Peyer's patch (tissue), 4 donors: ENCODE data around the gene SNIP1. TPM values are rescaled to one million over a fixed set of nuclear protein-coding genes. Genes with fewer than 3 reads are reported as not detected.
A peak's percentile ranks its signal among the peaks of the same experiment; 100 is the strongest.
"Not testable (repeated sequence)": the region's sequence is repeated elsewhere in the genome, so short reads cannot be mapped to it uniquely, and the experiment has no call there.

Source experiments
- DNase-seq, 3 donors: peaks; one replicate each; pipeline ENCODE4 v3.0.0-alpha.2; 2017 to 2019
- H3K27ac ChIP-seq, 4 donors: fragments of 200-600 bp; sonication (generic); one replicate each; pipeline ENCODE4 v1.5.1; 2016 to 2019
- H3K27me3 ChIP-seq, 2 donors: fragments of 200-600 bp; sonication (generic); one replicate each; pipeline ENCODE4 v1.5.1; 2019
- H3K36me3 ChIP-seq, 3 donors: fragments of 200-600 bp; sonication (generic); one replicate each; pipeline ENCODE4 v1.5.1; 2016 to 2019
- H3K4me1 ChIP-seq, 4 donors: fragments of 200-600 bp; sonication (generic); one replicate each; pipeline ENCODE4 v1.5.1; 2016 to 2019
- H3K4me3 ChIP-seq, 4 donors: fragments of 200-600 bp; sonication (generic); 1 replicate in 3 of 4; 2 replicates in 1 of 4; pipeline ENCODE4 v1.5.1; 2016 to 2019; ENCODE audit warnings: mild to moderate bottlenecking in 1 of 4
- H3K9me3 ChIP-seq, 4 donors: fragments of 200-600 bp; sonication (generic); one replicate each; pipeline ENCODE4 v1.5.1; 2016 to 2019; ENCODE audit warnings: mild to moderate bottlenecking in 1 of 4
- POLR2A ChIP-seq, 2 donors: fragments of 450-650 bp; IDR thresholded peaks; one replicate each; pipeline ENCODE4 v1.5.1; 2017; ENCODE audit warnings: antibody characterized with exemption in 2 of 2, mild to moderate bottlenecking in 2 of 2, moderate library complexity in 2 of 2
- total RNA-seq, 4 donors: library from RNA; depleted of rRNA; stranded (reverse); fragments of >200 nt; gene quantifications; one replicate each; pipeline ENCODE4 v1.1.0, GENCODE V29; 2016
- TF ChIP-seq, protein P1 (sequence below), 6 experiments: fragments of 450-650 bp in 4 of 6; fragments of 200-600 bp in 2 of 6; sonication (generic) in 1 of 6; IDR thresholded peaks; one replicate each; pipeline ENCODE4 v1.5.1; 2017 to 2019; ENCODE audit warnings: antibody characterized with exemption in 6 of 6, mild to moderate bottlenecking in 3 of 6, moderate library complexity in 1 of 6

SNIP1 gene
- total RNA-seq, 4 donors from 2014 or later = 7.0 to 17.6 (median 9.0) TPM

DNA sequence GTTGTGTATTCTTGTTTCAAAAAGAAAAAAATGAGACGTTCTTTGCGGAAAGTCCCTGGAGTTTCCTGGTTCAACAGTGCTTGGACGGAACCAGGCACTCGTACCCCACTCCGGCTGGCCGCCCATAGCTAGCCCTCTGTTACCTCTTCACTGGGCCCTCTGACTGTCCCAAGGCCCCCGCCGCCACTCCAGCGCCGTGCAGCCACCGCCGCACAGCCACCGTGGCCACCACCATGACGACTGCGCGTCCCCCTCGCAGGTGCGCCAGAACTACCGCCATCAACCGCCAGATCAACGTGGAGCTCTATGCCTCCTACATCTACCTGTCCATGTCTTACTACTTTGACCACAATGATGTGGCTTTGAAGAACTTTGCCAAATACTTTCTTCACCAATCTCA, 9.6 kb downstream of the SNIP1 start:
- DNase-seq = no peak
- peaks cover 0 to 73% (median 0%) of the 10 kb centered on the region in 3 donors for H3K36me3 ChIP-seq

GRCh38 chr1:37540036-37540785, 13.9 kb downstream of the SNIP1 start:
- TF ChIP-seq POLR2A (IDR thresholded peaks at IDR 0.05) = no peak
- TF ChIP-seq, protein P1, sequence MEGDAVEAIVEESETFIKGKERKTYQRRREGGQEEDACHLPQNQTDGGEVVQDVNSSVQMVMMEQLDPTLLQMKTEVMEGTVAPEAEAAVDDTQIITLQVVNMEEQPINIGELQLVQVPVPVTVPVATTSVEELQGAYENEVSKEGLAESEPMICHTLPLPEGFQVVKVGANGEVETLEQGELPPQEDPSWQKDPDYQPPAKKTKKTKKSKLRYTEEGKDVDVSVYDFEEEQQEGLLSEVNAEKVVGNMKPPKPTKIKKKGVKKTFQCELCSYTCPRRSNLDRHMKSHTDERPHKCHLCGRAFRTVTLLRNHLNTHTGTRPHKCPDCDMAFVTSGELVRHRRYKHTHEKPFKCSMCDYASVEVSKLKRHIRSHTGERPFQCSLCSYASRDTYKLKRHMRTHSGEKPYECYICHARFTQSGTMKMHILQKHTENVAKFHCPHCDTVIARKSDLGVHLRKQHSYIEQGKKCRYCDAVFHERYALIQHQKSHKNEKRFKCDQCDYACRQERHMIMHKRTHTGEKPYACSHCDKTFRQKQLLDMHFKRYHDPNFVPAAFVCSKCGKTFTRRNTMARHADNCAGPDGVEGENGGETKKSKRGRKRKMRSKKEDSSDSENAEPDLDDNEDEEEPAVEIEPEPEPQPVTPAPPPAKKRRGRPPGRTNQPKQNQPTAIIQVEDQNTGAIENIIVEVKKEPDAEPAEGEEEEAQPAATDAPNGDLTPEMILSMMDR (IDR thresholded peaks at IDR 0.05) = no peak

More for the DNA sequence above, 9.6 kb downstream of the SNIP1 start:
- Histone ChIP-seq H3K27me3 (no peaks in the 10 kb centered on the region), H3K27ac (no peak overlapping the region), H3K9me3 (no peaks in the 10 kb centered on the region), H3K4me3 (no peak overlapping the region), H3K4me1 (no peaks in the 10 kb centered on the region)
- no peak for TF ChIP-seq POLR2A (IDR thresholded peaks at IDR 0.05)

DNA sequence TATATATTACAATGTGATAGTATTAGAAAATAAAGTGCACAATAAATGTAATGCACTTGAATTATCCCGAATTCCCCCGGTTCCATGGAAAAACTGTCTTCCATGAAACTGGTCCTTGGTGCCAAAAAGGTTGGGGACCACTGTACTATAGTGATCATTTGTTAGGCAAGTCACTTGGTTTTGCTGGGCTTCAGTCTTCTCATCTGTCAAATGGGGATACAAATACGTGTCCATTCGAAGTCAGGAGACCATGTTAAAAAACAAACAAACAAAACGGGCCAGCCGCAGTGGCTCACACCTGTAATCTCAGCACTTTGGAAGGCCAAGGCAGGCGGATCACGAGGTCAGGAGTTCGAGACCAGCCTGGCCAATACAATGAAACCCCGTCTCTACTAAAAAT, 14.9 kb downstream of the SNIP1 start:
- H3K4me1 ChIP-seq, H3K4me3 ChIP-seq, H3K27me3 ChIP-seq, H3K27ac ChIP-seq, H3K9me3 ChIP-seq, DNase-seq: not testable (repeated sequence)
- peaks cover 0 to 64% (median 0%) of the 10 kb centered on the region in 3 donors for H3K36me3 ChIP-seq

More at GRCh38 chr1:37540036-37540785, 13.9 kb downstream of the SNIP1 start:
- Histone ChIP-seq H3K27me3 (no peaks in the 10 kb centered on the region), H3K27ac (no peak overlapping the region), H3K36me3 (peaks cover 0 to 73% (median 0%) of the 10 kb centered on the region in 3 donors), H3K4me3 (no peak overlapping the region), H3K4me1 (no peaks in the 10 kb centered on the region), H3K9me3 (no peaks in the 10 kb centered on the region)
- no peak for DNase-seq

- H3K27me3 ChIP-seq = no peaks in the 10 kb centered on the region
- no peaks in the 10 kb centered on the region for H3K4me1 ChIP-seq
- no peak overlapping the region for H3K4me3 ChIP-seq
- H3K36me3 ChIP-seq = peaks cover 0 to 59% (median 0%) of the 10 kb centered on the region in 3 donors
- no peaks in the 10 kb centered on the region for H3K9me3 ChIP-seq
- no peak overlapping the region for H3K27ac ChIP-seq
- no peak for TF ChIP-seq POLR2A (IDR thresholded peaks at IDR 0.05)
- TF ChIP-seq, protein P1 (IDR thresholded peaks at IDR 0.05) = no peak
- no peak for DNase-seq
These were observed 16.7 kb downstream of the SNIP1 start for GRCh38 chr1:37537378-37537777.

DNA sequence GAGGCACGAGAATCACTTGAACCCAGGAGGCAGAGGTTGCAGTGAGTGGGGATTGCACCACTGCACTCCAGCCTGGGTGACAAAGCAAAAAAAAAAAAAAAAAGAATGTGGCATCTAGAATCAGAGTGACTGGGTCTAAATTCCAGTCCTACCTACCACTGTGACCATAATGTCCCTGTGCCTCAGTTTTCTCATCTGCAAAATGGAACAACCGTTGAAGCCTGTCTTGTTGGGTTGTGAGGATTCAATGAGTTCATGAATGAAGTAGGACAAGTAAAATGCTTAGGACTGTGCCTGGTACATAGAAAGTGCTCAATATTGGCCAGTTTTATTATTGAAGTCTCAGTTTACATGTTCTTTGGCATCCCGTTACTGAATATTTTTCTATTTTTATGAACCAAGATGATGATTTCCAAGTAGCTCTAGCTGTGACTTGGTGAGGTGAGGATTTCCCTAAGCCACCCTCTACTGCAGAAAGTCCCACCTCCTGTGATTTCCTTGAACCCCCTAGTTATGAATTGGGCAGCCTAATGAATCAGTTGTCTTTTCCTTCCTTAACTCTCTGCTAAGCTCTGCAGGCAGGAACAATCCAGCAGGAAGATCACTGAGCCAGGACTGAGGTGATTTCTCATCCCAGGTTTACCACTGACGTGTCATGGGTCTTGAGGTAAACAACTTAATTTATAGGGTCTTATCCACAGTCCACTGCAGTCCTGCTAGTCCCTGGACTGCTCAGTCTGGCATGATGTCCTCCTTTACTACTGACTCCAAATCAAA, 20.6 kb downstream of the SNIP1 start:
- no peak for DNase-seq
- TF ChIP-seq, protein P1 (IDR thresholded peaks at IDR 0.05) = no peak
- TF ChIP-seq POLR2A (IDR thresholded peaks at IDR 0.05) = no peak
- Histone ChIP-seq H3K9me3 (no peaks in the 10 kb centered on the region), H3K36me3 (peaks cover 0 to 31% (median 0%) of the 10 kb centered on the region in 3 donors), H3K4me1 (no peaks in the 10 kb centered on the region), H3K4me3 (no peak overlapping the region), H3K27ac (peak overlapping the region in 2 of 4 donors; percentile 41 to 75), H3K27me3 (no peaks in the 10 kb centered on the region)

- H3K4me3 ChIP-seq, H3K27ac ChIP-seq, DNase-seq: not testable (repeated sequence)
These were observed 21.5 kb downstream of the SNIP1 start for GRCh38 chr1:37532418-37533156.

GRCh38 chr1:37529888-37530287, 24.2 kb downstream of the SNIP1 start:
- DNase-seq, H3K27me3 ChIP-seq, H3K27ac ChIP-seq, H3K9me3 ChIP-seq, H3K4me3 ChIP-seq, H3K36me3 ChIP-seq, H3K4me1 ChIP-seq: not testable (repeated sequence)

More at GRCh38 chr1:37532418-37533156, 21.5 kb downstream of the SNIP1 start:
- H3K27me3 ChIP-seq, H3K4me1 ChIP-seq, H3K9me3 ChIP-seq: not testable (repeated sequence)
- peaks cover 0 to 24% (median 0%) of the 10 kb centered on the region in 3 donors for H3K36me3 ChIP-seq
